Ectodermal cell (in vitro differentiated cells): ENCODE measurements around the gene PIAS4.

ENCODE experiments used
- H3K27ac ChIP-seq: 2 replicates; pipeline ENCODE4 v1.7.0; 2013; ENCODE audit warnings: mild to moderate bottlenecking, low read depth, low read length; ENCODE audit not compliant: insufficient read depth, poor library complexity, severe bottlenecking
- H3K27me3 ChIP-seq: 2 replicates; pipeline ENCODE4 v1.7.0; 2013; ENCODE audit warnings: mild to moderate bottlenecking, low read length; ENCODE audit not compliant: insufficient read depth, control insufficient read depth, poor library complexity, severe bottlenecking
- H3K36me3 ChIP-seq: one replicate; pipeline ENCODE4 v1.7.0; 2013; ENCODE audit warnings: low read length; ENCODE audit not compliant: control insufficient read depth, insufficient read depth
- H3K4me1 ChIP-seq: one replicate; pipeline ENCODE4 v1.7.0; 2013; ENCODE audit warnings: low read length; ENCODE audit not compliant: control insufficient read depth, insufficient read depth
- H3K4me3 ChIP-seq: 2 replicates; pipeline ENCODE4 v1.7.0; 2013; ENCODE audit warnings: low read depth, low read length, control low read depth; ENCODE audit not compliant: insufficient read depth
- H3K9me3 ChIP-seq: 2 replicates; pipeline ENCODE4 v1.7.0; 2013; ENCODE audit warnings: mild to moderate bottlenecking, low read length, moderate library complexity; ENCODE audit not compliant: control insufficient read depth
- WGBS, 2 experiments: methylation state at CpG; one replicate each; pipeline ENCODE4 v1.1.7; 2013; ENCODE audit warnings: missing lambda C conversion rate in 2 of 2; 5-methylcytosine and 5-hydroxymethylcytosine counted together

Gene PIAS4

DNA sequence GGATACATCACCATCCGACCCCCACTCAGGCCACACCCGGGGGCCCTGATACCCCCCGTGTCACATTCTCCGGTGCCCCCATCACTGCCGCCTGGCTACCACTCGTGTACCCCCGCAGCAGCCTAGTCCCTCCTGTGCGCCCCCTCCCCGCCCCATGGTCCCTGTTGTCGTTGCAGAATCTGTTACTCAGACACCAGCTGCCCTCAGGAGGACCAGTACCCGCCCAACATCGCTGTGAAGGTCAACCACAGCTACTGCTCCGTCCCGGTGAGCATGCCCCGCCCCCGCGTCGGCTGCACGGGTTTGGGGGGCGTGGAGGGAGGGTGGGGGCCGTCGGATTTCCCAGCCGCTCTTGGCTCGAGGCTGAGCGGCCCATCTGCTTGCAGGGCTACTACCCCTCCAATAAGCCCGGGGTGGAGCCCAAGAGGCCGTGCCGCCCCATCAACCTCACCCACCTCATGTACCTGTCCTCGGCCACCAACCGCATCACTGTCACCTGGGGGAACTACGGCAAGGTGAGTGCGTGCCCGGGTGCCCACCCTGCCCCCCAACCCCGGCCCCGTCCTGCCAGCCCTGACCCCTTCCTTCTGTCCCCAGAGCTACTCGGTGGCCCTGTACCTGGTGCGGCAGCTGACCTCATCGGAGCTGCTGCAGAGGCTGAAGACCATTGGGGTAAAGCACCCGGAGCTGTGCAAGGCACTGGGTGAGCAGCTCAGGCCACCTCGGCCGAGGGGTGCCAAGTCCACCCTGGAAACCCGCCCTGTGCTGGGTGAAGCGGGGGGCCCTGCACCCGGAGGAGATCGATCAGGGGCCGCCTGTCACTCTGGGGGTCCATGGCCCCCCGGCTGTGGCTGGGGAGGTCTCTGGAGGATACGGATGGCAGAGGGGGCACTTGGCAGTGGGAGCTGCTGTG, 21.1 kb downstream of the PIAS4 start:
- no peak overlapping the region for H3K27ac ChIP-seq
- no peaks in the 10 kb centered on the region for H3K27me3 ChIP-seq
- WGBS, 2 experiments, result 95 to 96% methylated on average over 48 of the region's 48 CpGs
- no peaks in the 10 kb centered on the region for H3K9me3 ChIP-seq
- peaks cover 35% of the 10 kb centered on the region for H3K36me3 ChIP-seq
- H3K4me1 ChIP-seq, result no peaks in the 10 kb centered on the region
- H3K4me3 ChIP-seq, result no peak overlapping the region

DNA sequence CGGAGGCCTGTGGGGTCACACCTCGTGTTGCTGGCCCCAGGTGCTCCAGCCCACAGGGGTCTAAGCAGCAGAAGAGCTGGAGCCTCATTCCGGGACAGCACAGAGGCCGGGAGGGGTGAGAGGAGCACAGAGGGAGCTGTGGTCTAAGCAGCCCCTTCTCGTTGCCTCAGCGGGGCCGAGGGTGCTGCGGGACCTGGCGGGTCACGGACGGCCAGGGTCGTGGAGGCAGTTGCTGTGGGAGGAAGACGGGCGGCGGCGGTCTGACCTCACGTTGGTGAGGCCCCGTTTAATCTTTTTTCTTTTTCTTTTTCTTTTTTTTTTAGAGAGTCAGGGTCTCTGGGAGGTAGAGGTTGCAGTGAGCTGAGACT, 21.7 kb downstream of the PIAS4 start:
- no peaks in the 10 kb centered on the region for H3K4me1 ChIP-seq
- 95 to 97% methylated on average over 18 of the region's 18 CpGs for WGBS, 2 experiments
- peaks cover 32% of the 10 kb centered on the region for H3K36me3 ChIP-seq
- no peak overlapping the region for H3K4me3 ChIP-seq
- H3K27me3 ChIP-seq, result no peaks in the 10 kb centered on the region
- H3K9me3 ChIP-seq, result no peaks in the 10 kb centered on the region
- no peak overlapping the region for H3K27ac ChIP-seq

DNA sequence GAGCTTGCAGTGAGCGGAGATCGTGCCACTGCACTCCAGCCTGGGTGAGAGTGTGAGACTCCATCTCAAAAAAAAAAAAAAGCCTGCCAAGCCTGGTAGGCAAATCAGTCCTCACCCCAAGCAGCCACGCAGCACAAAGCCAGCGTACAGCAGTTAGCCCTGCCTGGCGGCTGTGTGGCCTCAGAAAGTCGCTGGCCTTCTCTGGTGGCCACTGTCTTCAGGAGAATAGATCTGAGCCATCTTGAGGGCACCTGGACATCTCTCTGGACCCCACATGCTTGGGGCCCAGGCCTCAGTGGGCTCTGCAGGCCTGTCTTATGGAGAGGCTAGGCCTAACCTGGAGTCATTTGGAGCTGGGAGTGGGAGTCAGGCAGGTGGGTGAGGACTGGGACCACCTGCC, 23.0 kb downstream of the PIAS4 start:
- Histone ChIP-seq H3K9me3 (no peaks in the 10 kb centered on the region), H3K27me3 (no peaks in the 10 kb centered on the region), H3K36me3 (peaks cover 29% of the 10 kb centered on the region), H3K4me1 (no peaks in the 10 kb centered on the region), H3K4me3 (no peak overlapping the region), H3K27ac (no peak overlapping the region)
- WGBS, 2 experiments, result 92 to 95% methylated on average over 6 of the region's 6 CpGs

DNA sequence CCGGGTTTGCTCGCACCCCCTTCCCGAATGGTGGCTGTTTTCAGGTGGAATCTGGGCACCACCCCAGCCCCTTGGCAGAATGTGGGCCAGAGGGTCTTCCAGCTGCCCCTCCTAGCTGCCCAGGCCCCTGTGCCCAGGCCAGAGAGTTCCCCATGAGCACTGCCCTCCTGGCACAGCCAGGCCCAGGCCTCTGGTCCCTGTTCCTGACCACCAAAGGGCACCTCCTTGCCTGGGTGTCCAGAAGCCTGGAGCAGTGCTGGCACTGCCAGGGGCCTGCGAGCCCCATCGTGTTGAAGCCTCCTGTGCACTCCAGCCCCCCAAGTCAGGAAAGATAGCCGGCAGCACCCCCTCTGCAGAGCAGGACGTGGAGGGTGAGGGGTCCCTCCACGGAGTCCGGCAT, 23.4 kb downstream of the PIAS4 start:
- Histone ChIP-seq H3K27ac (no peak overlapping the region), H3K27me3 (no peaks in the 10 kb centered on the region), H3K36me3 (peaks cover 30% of the 10 kb centered on the region), H3K4me1 (no peaks in the 10 kb centered on the region), H3K4me3 (no peak overlapping the region), H3K9me3 (no peaks in the 10 kb centered on the region)
- 82 to 84% methylated on average over 9 of the region's 9 CpGs for WGBS, 2 experiments

DNA sequence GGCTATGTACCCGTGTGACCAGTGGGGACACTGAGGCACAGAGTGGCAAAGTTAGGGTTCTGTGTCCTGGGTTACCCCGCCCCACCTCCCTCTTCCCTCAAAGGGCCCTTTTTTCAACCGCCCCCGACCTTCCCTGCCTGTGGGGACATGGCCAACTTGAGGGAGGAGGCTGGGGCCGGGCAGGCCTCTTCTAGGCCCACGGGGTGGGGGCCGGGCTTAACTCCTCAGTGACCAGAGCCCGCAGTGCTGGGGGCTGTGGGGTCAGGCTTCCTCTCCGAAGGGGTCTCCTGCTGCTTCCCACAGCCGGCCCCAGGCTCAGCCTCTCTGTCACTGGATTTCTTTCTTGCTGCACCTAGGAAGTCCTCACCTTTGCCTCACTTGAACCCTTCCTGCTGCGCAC, 23.9 kb downstream of the PIAS4 start:
- Histone ChIP-seq H3K9me3 (no peaks in the 10 kb centered on the region), H3K36me3 (peaks cover 32% of the 10 kb centered on the region), H3K27me3 (no peaks in the 10 kb centered on the region), H3K27ac (no peak overlapping the region), H3K4me3 (no peak overlapping the region), H3K4me1 (no peaks in the 10 kb centered on the region)
- 90 to 94% methylated on average over 11 of the region's 11 CpGs for WGBS, 2 experiments

DNA sequence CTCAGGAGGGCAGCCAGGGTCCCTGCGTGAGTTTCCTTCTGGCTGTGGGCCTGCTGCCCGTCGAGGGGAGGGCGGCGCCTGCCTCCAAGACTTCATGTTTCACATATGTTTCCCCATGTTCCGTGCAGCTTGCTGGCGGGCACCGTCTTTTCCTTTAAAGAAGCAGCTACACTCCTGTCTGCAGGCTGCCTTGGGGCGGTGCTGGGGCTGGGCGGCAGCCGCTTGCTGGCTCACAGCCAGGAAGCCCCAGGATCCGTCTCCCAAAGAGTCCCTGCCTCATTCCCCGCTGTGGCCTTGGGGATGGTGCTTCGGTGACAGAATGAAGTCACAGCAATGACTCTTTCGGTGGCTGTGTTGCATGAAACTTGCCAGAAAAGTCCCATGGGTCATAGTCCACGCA, 24.9 kb downstream of the PIAS4 start:
- no peak overlapping the region for H3K27ac ChIP-seq
- no peak overlapping the region for H3K4me3 ChIP-seq
- WGBS, 2 experiments, result 96% methylated on average over 16 of the region's 16 CpGs
- no peaks in the 10 kb centered on the region for H3K4me1 ChIP-seq
- peaks cover 38% of the 10 kb centered on the region for H3K36me3 ChIP-seq
- H3K27me3 ChIP-seq, result no peaks in the 10 kb centered on the region
- no peaks in the 10 kb centered on the region for H3K9me3 ChIP-seq

DNA sequence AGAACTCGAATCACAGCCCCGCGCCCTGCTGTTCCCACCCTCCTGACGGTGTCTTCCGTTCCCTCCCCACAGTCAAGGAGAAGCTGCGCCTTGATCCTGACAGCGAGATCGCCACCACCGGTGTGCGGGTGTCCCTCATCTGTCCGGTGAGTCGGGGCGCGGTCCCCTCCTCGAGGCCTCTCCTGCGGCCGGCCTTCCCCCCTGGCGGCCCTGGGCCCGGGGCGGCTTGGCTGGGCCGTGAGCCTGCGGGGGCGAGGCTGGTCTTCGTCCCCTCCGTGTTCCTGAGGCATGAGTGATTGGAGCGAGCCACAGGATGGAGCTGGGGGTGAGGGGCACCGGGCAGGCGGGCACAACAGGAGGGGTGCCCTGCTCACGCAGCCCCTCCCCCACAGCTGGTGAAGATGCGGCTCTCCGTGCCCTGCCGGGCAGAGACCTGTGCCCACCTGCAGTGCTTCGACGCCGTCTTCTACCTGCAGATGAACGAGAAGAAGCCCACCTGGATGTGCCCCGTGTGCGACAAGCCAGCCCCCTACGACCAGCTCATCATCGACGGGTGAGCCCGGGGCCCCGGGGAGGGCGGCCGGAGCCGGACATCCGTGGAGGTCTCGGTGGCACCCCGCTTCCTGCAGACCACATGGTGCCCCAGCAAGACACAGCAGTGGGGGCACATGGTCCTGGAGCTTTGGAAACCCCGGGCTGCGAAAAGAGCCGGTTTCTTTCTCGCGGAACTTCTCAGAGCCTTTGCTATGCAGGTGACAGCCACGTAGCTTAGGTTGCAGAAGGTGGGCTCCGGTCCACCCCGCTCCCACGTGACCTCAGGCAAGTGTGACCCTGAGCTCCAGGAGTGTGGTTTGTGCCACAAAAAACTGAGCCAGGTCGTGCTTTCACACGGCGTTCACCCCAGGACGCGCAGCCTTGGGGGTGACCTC, 25.8 kb downstream of the PIAS4 start:
- no peak overlapping the region for H3K4me3 ChIP-seq
- 90 to 91% methylated on average over 63 of the region's 63 CpGs for WGBS, 2 experiments
- peaks cover 38% of the 10 kb centered on the region for H3K36me3 ChIP-seq
- H3K9me3 ChIP-seq, result no peaks in the 10 kb centered on the region
- H3K27ac ChIP-seq, result no peak overlapping the region
- no peaks in the 10 kb centered on the region for H3K4me1 ChIP-seq
- no peaks in the 10 kb centered on the region for H3K27me3 ChIP-seq

DNA sequence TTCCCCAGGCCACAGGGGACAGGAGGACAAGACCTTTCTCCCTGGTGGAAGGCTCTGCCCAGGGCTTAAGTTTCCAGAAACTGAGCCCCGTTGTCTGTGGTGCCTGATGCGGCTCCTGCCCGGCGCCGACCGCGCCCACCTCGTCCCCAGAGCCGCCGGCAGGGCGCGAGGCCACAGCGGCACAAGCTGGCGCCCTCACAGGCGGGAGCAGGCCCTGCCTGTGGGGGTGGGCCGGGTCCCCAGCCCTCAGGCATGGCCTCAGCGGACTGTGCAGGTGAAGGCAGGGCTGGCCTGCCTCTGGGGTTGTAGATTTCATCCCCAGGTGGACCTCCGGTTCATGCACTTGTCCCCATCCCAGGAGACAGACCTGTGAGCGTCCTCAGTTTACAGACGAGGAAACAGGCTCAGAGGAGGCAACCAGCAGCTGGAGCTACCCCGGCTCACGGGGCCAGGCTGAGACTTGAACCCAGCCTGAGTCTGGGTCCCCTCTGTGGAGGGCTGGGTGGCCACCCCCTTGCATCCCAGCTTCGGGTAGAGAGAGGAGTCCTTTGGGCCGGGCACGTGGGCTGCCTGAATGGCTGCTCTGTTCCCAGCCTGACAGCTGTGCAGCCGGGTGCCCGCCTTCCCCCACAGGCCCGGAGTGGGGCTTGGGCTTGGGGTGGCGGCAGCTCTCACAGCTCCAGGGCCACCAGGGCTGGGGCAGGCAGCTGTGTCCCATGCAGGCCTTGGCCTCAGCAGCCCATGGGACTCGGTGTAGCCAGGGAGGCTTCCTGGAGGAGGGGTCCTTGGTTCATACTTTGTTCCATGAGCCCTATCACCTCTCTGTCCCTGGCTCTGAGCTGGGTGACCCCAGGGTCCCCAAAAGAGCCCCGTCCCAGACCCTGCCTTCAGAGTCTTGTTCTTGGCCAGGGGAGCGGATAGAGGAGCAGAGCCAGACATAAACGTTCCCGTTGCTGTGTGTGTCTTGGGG, 26.8 kb downstream of the PIAS4 start:
- Histone ChIP-seq H3K4me3 (no peak overlapping the region), H3K27me3 (no peaks in the 10 kb centered on the region), H3K27ac (no peak overlapping the region), H3K36me3 (peaks cover 31% of the 10 kb centered on the region), H3K4me1 (no peaks in the 10 kb centered on the region), H3K9me3 (no peaks in the 10 kb centered on the region)
- WGBS, 2 experiments, result 95% methylated on average over 34 of the region's 34 CpGs

DNA sequence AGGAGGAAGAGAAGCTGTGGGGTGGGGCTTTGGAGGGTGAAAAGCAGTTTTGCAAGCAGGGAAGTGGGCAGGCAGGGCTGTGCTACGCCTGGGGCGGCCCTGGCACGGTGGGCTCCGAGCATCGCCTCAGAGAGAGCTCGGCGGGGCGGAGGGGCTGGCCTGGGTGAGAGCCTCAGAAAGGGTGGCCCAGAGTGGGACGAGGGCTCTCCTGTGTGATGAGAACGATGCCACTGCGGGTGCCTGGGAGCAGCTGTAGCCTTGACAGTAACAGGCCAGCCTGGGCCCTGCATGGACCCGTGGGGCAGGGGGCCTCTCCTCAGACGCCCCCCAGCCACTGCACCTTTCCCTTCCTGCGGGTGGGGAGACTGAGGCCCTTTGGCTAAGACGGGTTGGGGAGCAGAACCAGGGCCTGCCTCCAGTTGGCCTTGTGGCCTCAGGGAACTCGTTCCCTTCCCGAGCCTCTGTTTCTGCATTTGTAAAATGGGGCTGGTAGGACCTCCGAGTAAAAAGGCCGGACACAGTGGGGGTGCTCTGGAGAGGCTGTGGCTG, 27.6 kb downstream of the PIAS4 start:
- H3K4me3 ChIP-seq, result no peak overlapping the region
- no peaks in the 10 kb centered on the region for H3K27me3 ChIP-seq
- WGBS, 2 experiments, result 90 to 91% methylated on average over 19 of the region's 19 CpGs
- no peak overlapping the region for H3K27ac ChIP-seq
- no peaks in the 10 kb centered on the region for H3K4me1 ChIP-seq
- no peaks in the 10 kb centered on the region for H3K9me3 ChIP-seq
- H3K36me3 ChIP-seq, result peaks cover 29% of the 10 kb centered on the region
